Right hindlimb (tissue), 1 donor: ENCODE data around the gene SORBS2.
A peak's percentile ranks its signal among the peaks of the same experiment; 100 is the strongest.

Experiments
- DNase-seq: peaks from one replicate; pipeline ENCODE4 v3.0.0-alpha.2; 2018

SORBS2 gene

GRCh38 chr4:185542626-185543315 lies 269.2 kb downstream of the SORBS2 start:
- peak; percentile 83 for DNase-seq

GRCh38 chr4:185541251-185541727 lies 270.7 kb downstream of the SORBS2 start:
- peak; percentile 67 for DNase-seq

- no peak for DNase-seq
These were observed 271.4 kb downstream of the SORBS2 start for GRCh38 chr4:185540487-185541120.

GRCh38 chr4:185540040-185540439 lies 272.0 kb downstream of the SORBS2 start:
- no peak for DNase-seq

GRCh38 chr4:185538806-185539205 lies 273.2 kb downstream of the SORBS2 start:
- no peak for DNase-seq

- DNase-seq: no peak
These were observed 275.6 kb downstream of the SORBS2 start for GRCh38 chr4:185536411-185536709.

GRCh38 chr4:185535612-185536410 lies 276.2 kb downstream of the SORBS2 start:
- DNase-seq: no peak
